EH (cell line): ENCODE measurements around the gene F7.
"Not testable (repeated sequence)": the region's sequence is repeated elsewhere in the genome, so short reads cannot be mapped to it uniquely, and the experiment has no call there.

Experiments
- DNase-seq: peaks from one replicate; pipeline ENCODE4 v3.0.0-alpha.2; 2015; ENCODE audit warnings: low read depth

F7 gene

GRCh38 chr13:113153810-113154748 is 48.5 kb downstream of the F7 start:
- DNase-seq: peak; percentile 77

- no peak for DNase-seq
These were observed 49.6 kb downstream of the F7 start for GRCh38 chr13:113155201-113155600.

GRCh38 chr13:113155982-113156655 is 50.5 kb downstream of the F7 start:
- DNase-seq: no peak

- DNase-seq: no peak
These were observed 51.8 kb downstream of the F7 start for GRCh38 chr13:113157206-113157928.

GRCh38 chr13:113157929-113158747 is 52.5 kb downstream of the F7 start, which contains the start of gene PROZ:
Gene PROZ, plus strand, starts transcription at chr13:113158648. Its CDS starts 13 bp downstream, at chr13:113158661.
- DNase-seq: no peak

GRCh38 chr13:113158946-113159345 is 53.4 kb downstream of the F7 start:
- DNase-seq: no peak

- DNase-seq: no peak
These were observed 54.1 kb downstream of the F7 start for GRCh38 chr13:113159701-113160100.

- DNase-seq: no peak
These were observed 55.4 kb downstream of the F7 start for GRCh38 chr13:113160983-113161382.

GRCh38 chr13:113161433-113161832 is 55.8 kb downstream of the F7 start:
- DNase-seq: no peak

- not testable (repeated sequence) for DNase-seq
These were observed 56.4 kb downstream of the F7 start for GRCh38 chr13:113161975-113162374.

- DNase-seq: no peak
These were observed 57.4 kb downstream of the F7 start for GRCh38 chr13:113162783-113163685.

GRCh38 chr13:113164492-113164891 is 58.9 kb downstream of the F7 start:
- no peak for DNase-seq

GRCh38 chr13:113166266-113166665 is 60.7 kb downstream of the F7 start:
- no peak for DNase-seq

GRCh38 chr13:113166681-113167080 is 61.1 kb downstream of the F7 start:
- no peak for DNase-seq

GRCh38 chr13:113167155-113167554 is 61.6 kb downstream of the F7 start:
- no peak for DNase-seq

GRCh38 chr13:113167575-113167974 is 62.0 kb downstream of the F7 start:
- no peak for DNase-seq

GRCh38 chr13:113168211-113168610 is 62.6 kb downstream of the F7 start:
- no peak for DNase-seq

GRCh38 chr13:113169277-113170272 is 64.0 kb downstream of the F7 start:
- no peak for DNase-seq
